ENCODE results near the gene PPP2R2B.

The PPP2R2B gene

DNA sequence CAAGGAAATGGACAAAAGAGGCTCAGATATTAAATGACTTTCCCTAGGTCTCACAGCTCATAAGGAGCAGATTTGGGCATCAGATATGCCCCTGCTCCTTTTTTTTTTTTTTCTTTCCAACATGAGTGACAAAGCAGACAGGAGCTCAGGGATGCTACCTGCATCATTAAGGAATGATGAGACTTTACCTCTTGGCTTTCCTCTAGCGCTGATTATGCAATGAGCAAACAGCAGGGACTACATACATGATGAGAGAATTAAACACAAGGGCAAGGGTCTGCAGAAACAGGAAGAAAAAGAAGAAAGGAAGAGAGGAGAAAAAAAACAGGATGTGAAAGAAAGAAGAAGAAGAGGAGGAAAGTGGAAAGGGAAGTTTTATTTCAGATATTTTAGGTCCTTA is 179.9 kb downstream of the PPP2R2B start:
- Histone ChIP-seq H3K4me1 (ENCODE audit: control insufficient read depth in 5 of 5, insufficient read depth in 5 of 5, low read length in 5 of 5) (no peaks in the 10 kb centered on the region), H3K27ac (ENCODE audit: low read depth, low read length) (no peak overlapping the region), H3K9ac (ENCODE audit: low read length in 5 of 5) (no peak overlapping the region), H3K36me3 (ENCODE audit: control insufficient read depth in 5 of 5, insufficient read depth in 5 of 5, low read length in 5 of 5) (no peaks in the 10 kb centered on the region), H3K9me3 (ENCODE audit: control insufficient read depth in 5 of 5, low read length in 5 of 5) (no peaks in the 10 kb centered on the region), H3K4me3 (ENCODE audit: low read depth in 1 of 5, low read length in 5 of 5) (no peak overlapping the region), H3K27me3 (ENCODE audit: control insufficient read depth in 5 of 5, insufficient read depth in 4 of 5, low read length in 5 of 5) (peaks cover 0 to 5% (median 0%) of the 10 kb centered on the region in 5 donors)

DNA sequence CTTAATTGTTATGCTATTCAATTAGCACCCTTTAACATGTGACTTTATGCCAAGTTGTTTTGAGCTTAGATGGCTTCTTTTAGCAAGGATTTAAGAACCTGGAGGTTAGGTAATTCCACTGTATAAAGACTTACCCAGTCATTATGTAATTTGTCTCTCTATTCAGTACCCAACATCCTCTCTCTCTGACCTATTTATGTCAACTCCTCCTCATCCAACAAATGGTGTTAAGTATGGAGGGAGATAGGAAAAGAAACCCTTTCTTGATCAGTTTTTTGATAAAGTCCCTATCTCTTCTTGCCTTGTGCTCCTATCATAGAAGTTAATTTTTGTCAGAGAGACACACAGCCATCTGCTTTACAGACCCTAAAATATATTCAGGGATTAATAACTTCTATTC is 181.3 kb downstream of the PPP2R2B start:
- Histone ChIP-seq H3K4me3 (ENCODE audit: low read depth in 1 of 5, low read length in 5 of 5) (no peak overlapping the region), H3K9ac (ENCODE audit: low read length in 5 of 5) (no peak overlapping the region), H3K36me3 (ENCODE audit: control insufficient read depth in 5 of 5, insufficient read depth in 5 of 5, low read length in 5 of 5) (no peaks in the 10 kb centered on the region), H3K27ac (ENCODE audit: low read depth, low read length) (no peak overlapping the region), H3K9me3 (ENCODE audit: control insufficient read depth in 5 of 5, low read length in 5 of 5) (no peaks in the 10 kb centered on the region), H3K27me3 (ENCODE audit: control insufficient read depth in 5 of 5, insufficient read depth in 4 of 5, low read length in 5 of 5) (peaks cover 0 to 6% (median 0%) of the 10 kb centered on the region in 5 donors), H3K4me1 (ENCODE audit: control insufficient read depth in 5 of 5, insufficient read depth in 5 of 5, low read length in 5 of 5) (no peaks in the 10 kb centered on the region)

DNA sequence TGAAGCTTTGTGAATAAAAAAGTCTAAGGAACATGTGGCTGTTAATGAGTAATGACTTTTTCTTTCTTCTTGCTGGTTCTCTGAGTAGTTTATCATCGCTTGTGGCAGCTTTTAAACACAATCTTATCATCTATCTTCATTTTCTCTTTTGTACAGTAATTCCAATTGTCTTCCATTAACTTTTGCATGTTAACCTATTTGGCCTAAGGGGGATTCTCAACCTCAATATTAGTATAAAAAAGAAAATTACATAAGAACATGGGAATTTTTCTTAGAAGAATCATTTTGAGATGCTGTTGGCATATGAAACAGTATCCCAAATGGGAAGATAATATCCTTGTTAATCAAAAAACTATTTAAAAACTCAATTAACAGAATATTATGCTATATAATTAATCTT is 182.9 kb downstream of the PPP2R2B start:
- no peaks in the 10 kb centered on the region for H3K36me3 ChIP-seq (ENCODE audit: control insufficient read depth in 5 of 5, insufficient read depth in 5 of 5, low read length in 5 of 5)
- no peaks in the 10 kb centered on the region for H3K4me1 ChIP-seq (ENCODE audit: control insufficient read depth in 5 of 5, insufficient read depth in 5 of 5, low read length in 5 of 5)
- no peak overlapping the region for H3K27ac ChIP-seq (ENCODE audit: low read depth, low read length)
- peaks cover 0 to 6% (median 0%) of the 10 kb centered on the region in 5 donors for H3K27me3 ChIP-seq (ENCODE audit: control insufficient read depth in 5 of 5, insufficient read depth in 4 of 5, low read length in 5 of 5)
- no peak overlapping the region for H3K4me3 ChIP-seq (ENCODE audit: low read depth in 1 of 5, low read length in 5 of 5)
- H3K9ac ChIP-seq (ENCODE audit: low read length in 5 of 5), result no peak overlapping the region
- H3K9me3 ChIP-seq (ENCODE audit: control insufficient read depth in 5 of 5, low read length in 5 of 5), result peaks cover 0 to 6% (median 2%) of the 10 kb centered on the region in 5 donors

GRCh38 chr5:146690880-146691355 is 187.6 kb downstream of the PPP2R2B start:
- no peak overlapping the region for H3K9ac ChIP-seq (ENCODE audit: low read length in 5 of 5)
- no peaks in the 10 kb centered on the region for H3K36me3 ChIP-seq (ENCODE audit: control insufficient read depth in 5 of 5, insufficient read depth in 5 of 5, low read length in 5 of 5)
- no peak overlapping the region for H3K4me3 ChIP-seq (ENCODE audit: low read depth in 1 of 5, low read length in 5 of 5)
- peaks cover 0 to 6% (median 2%) of the 10 kb centered on the region in 5 donors for H3K9me3 ChIP-seq (ENCODE audit: control insufficient read depth in 5 of 5, low read length in 5 of 5)
- H3K27ac ChIP-seq (ENCODE audit: low read depth, low read length), result no peak overlapping the region
- H3K27me3 ChIP-seq (ENCODE audit: control insufficient read depth in 5 of 5, insufficient read depth in 4 of 5, low read length in 5 of 5), result peaks cover 0 to 6% (median 0%) of the 10 kb centered on the region in 5 donors
- H3K4me1 ChIP-seq (ENCODE audit: control insufficient read depth in 5 of 5, insufficient read depth in 5 of 5, low read length in 5 of 5), result no peaks in the 10 kb centered on the region

DNA sequence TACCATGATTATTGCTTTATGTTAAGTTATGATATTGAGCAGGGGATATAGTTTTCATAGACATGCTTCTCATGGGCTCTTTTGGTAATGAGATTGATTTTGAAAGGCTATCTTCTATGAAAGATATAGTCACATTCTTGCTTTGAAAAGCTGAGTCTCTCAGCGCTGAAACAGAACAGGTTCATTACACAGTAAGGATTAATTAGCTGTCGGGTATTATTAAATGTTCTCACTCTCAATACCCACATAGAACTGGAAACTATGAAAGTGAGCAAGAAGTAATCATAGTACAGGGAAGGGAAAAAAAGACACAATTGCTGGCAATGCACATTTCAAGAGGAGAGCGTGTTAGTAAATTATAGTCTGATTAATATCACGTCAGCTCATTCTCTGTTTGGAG is 190.9 kb downstream of the PPP2R2B start:
- no peak overlapping the region for H3K9ac ChIP-seq (ENCODE audit: low read length in 5 of 5)
- H3K4me1 ChIP-seq (ENCODE audit: control insufficient read depth in 5 of 5, insufficient read depth in 5 of 5, low read length in 5 of 5), result no peaks in the 10 kb centered on the region
- H3K4me3 ChIP-seq (ENCODE audit: low read depth in 1 of 5, low read length in 5 of 5), result no peak overlapping the region
- no peak overlapping the region for H3K27ac ChIP-seq (ENCODE audit: low read depth, low read length)
- no peaks in the 10 kb centered on the region for H3K27me3 ChIP-seq (ENCODE audit: control insufficient read depth in 5 of 5, insufficient read depth in 4 of 5, low read length in 5 of 5)
- H3K9me3 ChIP-seq (ENCODE audit: control insufficient read depth in 5 of 5, low read length in 5 of 5), result peaks cover 0 to 6% (median 2%) of the 10 kb centered on the region in 5 donors
- H3K36me3 ChIP-seq (ENCODE audit: control insufficient read depth in 5 of 5, insufficient read depth in 5 of 5, low read length in 5 of 5), result no peaks in the 10 kb centered on the region

DNA sequence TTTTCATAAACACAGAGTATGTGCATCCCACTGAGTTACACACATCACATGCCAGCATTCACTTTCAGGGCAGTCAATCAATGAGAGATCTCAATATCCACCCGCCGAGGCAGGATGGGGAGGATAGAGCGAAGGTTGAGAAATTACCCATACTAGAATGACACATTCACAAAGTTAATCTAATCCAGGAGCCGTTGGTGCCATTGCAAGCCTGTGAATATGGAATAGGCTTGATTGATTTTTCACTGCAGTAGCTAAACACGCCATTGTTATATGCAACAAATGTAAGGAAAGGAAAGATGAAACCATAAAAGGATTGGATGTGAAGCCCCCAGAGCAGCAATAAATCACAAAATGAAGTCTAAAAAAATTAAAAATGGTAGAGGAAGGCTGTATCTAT is 194.7 kb downstream of the PPP2R2B start:
- H3K9me3 ChIP-seq (ENCODE audit: control insufficient read depth in 5 of 5, low read length in 5 of 5), result no peaks in the 10 kb centered on the region
- H3K27me3 ChIP-seq (ENCODE audit: control insufficient read depth in 5 of 5, insufficient read depth in 4 of 5, low read length in 5 of 5), result no peaks in the 10 kb centered on the region
- H3K36me3 ChIP-seq (ENCODE audit: control insufficient read depth in 5 of 5, insufficient read depth in 5 of 5, low read length in 5 of 5), result no peaks in the 10 kb centered on the region
- H3K27ac ChIP-seq (ENCODE audit: low read depth, low read length), result no peak overlapping the region
- no peak overlapping the region for H3K9ac ChIP-seq (ENCODE audit: low read length in 5 of 5)
- no peak overlapping the region for H3K4me3 ChIP-seq (ENCODE audit: low read depth in 1 of 5, low read length in 5 of 5)
- H3K4me1 ChIP-seq (ENCODE audit: control insufficient read depth in 5 of 5, insufficient read depth in 5 of 5, low read length in 5 of 5), result no peaks in the 10 kb centered on the region

- H3K4me1 ChIP-seq (ENCODE audit: control insufficient read depth in 5 of 5, insufficient read depth in 5 of 5, low read length in 5 of 5), result no peaks in the 10 kb centered on the region
These were observed 195.5 kb downstream of the PPP2R2B start for GRCh38 chr5:146682899-146683532.

DNA sequence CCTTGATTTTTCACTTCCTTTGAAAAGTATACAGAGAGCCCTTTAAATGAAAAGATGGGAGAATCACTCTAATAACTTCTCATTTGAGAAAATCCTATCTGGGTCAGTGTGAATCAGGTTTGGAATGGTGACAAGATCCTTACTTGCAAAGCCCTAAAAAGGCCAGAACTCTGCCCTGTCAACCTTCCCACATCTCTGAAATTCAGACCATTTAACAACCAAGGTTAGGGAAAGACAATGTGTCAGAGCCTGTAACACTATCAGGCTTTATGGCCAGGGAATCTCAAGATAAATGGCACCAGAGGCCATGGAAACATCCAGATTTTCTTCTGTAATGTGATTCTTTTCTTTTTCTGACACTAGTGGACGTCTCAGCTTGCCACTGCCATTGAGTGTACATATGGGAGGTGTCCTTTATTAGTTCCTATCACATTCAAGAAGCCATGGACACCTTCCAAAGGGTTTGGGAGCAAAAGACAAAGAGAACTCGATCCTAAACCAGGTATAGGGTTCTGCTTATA is 196.9 kb downstream of the PPP2R2B start:
- H3K36me3 ChIP-seq (ENCODE audit: control insufficient read depth in 5 of 5, insufficient read depth in 5 of 5, low read length in 5 of 5), result no peaks in the 10 kb centered on the region
- H3K9ac ChIP-seq (ENCODE audit: low read length in 5 of 5), result no peak overlapping the region
- no peaks in the 10 kb centered on the region for H3K27me3 ChIP-seq (ENCODE audit: control insufficient read depth in 5 of 5, insufficient read depth in 4 of 5, low read length in 5 of 5)
- no peak overlapping the region for H3K27ac ChIP-seq (ENCODE audit: low read depth, low read length)
- H3K4me1 ChIP-seq (ENCODE audit: control insufficient read depth in 5 of 5, insufficient read depth in 5 of 5, low read length in 5 of 5), result no peaks in the 10 kb centered on the region
- H3K9me3 ChIP-seq (ENCODE audit: control insufficient read depth in 5 of 5, low read length in 5 of 5), result no peaks in the 10 kb centered on the region
- no peak overlapping the region for H3K4me3 ChIP-seq (ENCODE audit: low read depth in 1 of 5, low read length in 5 of 5)

More at GRCh38 chr5:146682899-146683532, 195.5 kb downstream of the PPP2R2B start:
- Histone ChIP-seq H3K9ac (ENCODE audit: low read length in 5 of 5) (no peak overlapping the region), H3K9me3 (ENCODE audit: control insufficient read depth in 5 of 5, low read length in 5 of 5) (no peaks in the 10 kb centered on the region), H3K4me3 (ENCODE audit: low read depth in 1 of 5, low read length in 5 of 5) (no peak overlapping the region), H3K27ac (ENCODE audit: low read depth, low read length) (no peak overlapping the region), H3K27me3 (ENCODE audit: control insufficient read depth in 5 of 5, insufficient read depth in 4 of 5, low read length in 5 of 5) (no peaks in the 10 kb centered on the region), H3K36me3 (ENCODE audit: control insufficient read depth in 5 of 5, insufficient read depth in 5 of 5, low read length in 5 of 5) (no peaks in the 10 kb centered on the region)

DNA sequence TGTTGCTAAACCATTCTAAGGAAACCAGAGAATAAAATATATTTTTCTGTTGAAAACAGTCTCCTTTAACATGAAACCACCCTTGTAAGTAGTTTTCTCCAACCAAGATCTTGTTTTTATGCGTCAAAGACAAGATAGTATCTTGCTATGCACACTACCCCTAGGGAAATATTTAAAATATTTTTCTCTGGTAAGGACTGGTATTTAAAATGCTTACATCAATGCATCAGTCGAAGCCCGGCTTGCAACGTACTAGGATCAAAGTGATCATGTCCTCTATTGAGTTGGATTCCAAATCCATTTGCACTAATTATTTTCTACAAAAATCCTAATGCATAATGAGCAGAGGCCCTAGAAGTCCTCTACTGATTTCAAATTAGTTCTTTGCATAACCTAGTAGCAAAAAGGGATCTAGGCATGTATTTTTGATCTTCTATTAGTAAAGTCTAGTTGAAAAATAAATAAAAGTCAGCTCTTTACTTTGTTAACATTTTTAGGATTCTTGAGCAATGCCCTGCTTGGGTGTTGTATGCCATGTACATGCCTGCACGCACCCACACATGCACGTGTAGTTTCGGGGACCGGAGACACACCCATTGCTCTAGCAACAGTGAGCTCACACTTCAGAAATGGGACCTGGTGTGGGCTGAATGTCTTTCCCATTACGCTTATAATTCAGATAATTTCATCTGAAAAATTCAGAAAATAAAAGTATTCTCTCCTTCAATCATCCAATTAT is 197.5 kb downstream of the PPP2R2B start:
- no peaks in the 10 kb centered on the region for H3K4me1 ChIP-seq (ENCODE audit: control insufficient read depth in 5 of 5, insufficient read depth in 5 of 5, low read length in 5 of 5)
- no peak overlapping the region for H3K4me3 ChIP-seq (ENCODE audit: low read depth in 1 of 5, low read length in 5 of 5)
- no peaks in the 10 kb centered on the region for H3K36me3 ChIP-seq (ENCODE audit: control insufficient read depth in 5 of 5, insufficient read depth in 5 of 5, low read length in 5 of 5)
- H3K9ac ChIP-seq (ENCODE audit: low read length in 5 of 5), result no peak overlapping the region
- no peaks in the 10 kb centered on the region for H3K9me3 ChIP-seq (ENCODE audit: control insufficient read depth in 5 of 5, low read length in 5 of 5)
- H3K27me3 ChIP-seq (ENCODE audit: control insufficient read depth in 5 of 5, insufficient read depth in 4 of 5, low read length in 5 of 5), result no peaks in the 10 kb centered on the region
- no peak overlapping the region for H3K27ac ChIP-seq (ENCODE audit: low read depth, low read length)

- Histone ChIP-seq H3K4me1 (ENCODE audit: control insufficient read depth in 5 of 5, insufficient read depth in 5 of 5, low read length in 5 of 5) (peaks cover 0 to 33% (median 9%) of the 10 kb centered on the region in 5 donors), H3K27ac (ENCODE audit: low read depth, low read length) (no peak overlapping the region), H3K9ac (ENCODE audit: low read length in 5 of 5) (no peak overlapping the region), H3K4me3 (ENCODE audit: low read depth in 1 of 5, low read length in 5 of 5) (no peak overlapping the region), H3K9me3 (ENCODE audit: control insufficient read depth in 5 of 5, low read length in 5 of 5) (no peaks in the 10 kb centered on the region), H3K36me3 (ENCODE audit: control insufficient read depth in 5 of 5, insufficient read depth in 5 of 5, low read length in 5 of 5) (no peaks in the 10 kb centered on the region), H3K27me3 (ENCODE audit: control insufficient read depth in 5 of 5, insufficient read depth in 4 of 5, low read length in 5 of 5) (no peaks in the 10 kb centered on the region)
These were observed 202.9 kb downstream of the PPP2R2B start for GRCh38 chr5:146675636-146676035.
